SK-N-SH treated with all-trans-retinoic acid at 6 μM for 48 hours (cell line): ENCODE data around the gene DAB2.

Experiments used
- ATAC-seq: fragments of 200-7000 bp; cut with Tn5 transposase; 3 replicates; pipeline ENCODE4 v1.9.1; 2020; ENCODE audit warnings: mild to moderate bottlenecking, moderate library complexity
- ARNTL ChIP-seq: fragments of 450-650 bp; formaldehyde crosslinking; IDR thresholded peaks from 2 replicates; pipeline ENCODE4 v1.5.0; 2020; ENCODE audit warnings: low read depth, mild to moderate bottlenecking, moderate library complexity, borderline replicate concordance
- BACH2 ChIP-seq: fragments of 250-450 bp; sonication (Bioruptor Pico); IDR thresholded peaks from 2 replicates; pipeline ENCODE4 v1.9.0; 2021; ENCODE audit warnings: mild to moderate bottlenecking, borderline replicate concordance
- CSDC2 ChIP-seq: fragments of 250-450 bp; sonication (Bioruptor Pico); IDR thresholded peaks from 2 replicates; pipeline ENCODE4 v1.5.0; 2020; ENCODE audit warnings: mild to moderate bottlenecking, moderate library complexity
- ESRRG ChIP-seq: fragments of 250-450 bp; sonication (Bioruptor Pico); IDR thresholded peaks from 2 replicates; pipeline ENCODE4 v1.6.1; 2021; ENCODE audit warnings: mild to moderate bottlenecking
- GLIS3 ChIP-seq: fragments of 250-450 bp; sonication (Bioruptor Pico); IDR thresholded peaks from 2 replicates; pipeline ENCODE4 v1.5.0; 2020; ENCODE audit warnings: mild to moderate bottlenecking, moderate library complexity
- ISL1 ChIP-seq: fragments of 250-450 bp; sonication (Bioruptor Pico); IDR thresholded peaks from 2 replicates; pipeline ENCODE4 v2.1.2; 2022; ENCODE audit warnings: mild to moderate bottlenecking, moderate library complexity
- OSR1 ChIP-seq: fragments of 250-450 bp; sonication (Bioruptor Pico); IDR thresholded peaks from 2 replicates; pipeline ENCODE4 v1.8.0; 2022; ENCODE audit warnings: moderate library complexity, mild to moderate bottlenecking, inconsistent platforms
- PPARA ChIP-seq: fragments of 250-450 bp; sonication (Bioruptor Pico); IDR thresholded peaks from 2 replicates; pipeline ENCODE4 v1.5.0; 2020; ENCODE audit warnings: mild to moderate bottlenecking, borderline replicate concordance
- RARB ChIP-seq: fragments of 250-450 bp; sonication (Bioruptor Pico); IDR thresholded peaks from 2 replicates; pipeline ENCODE4 v1.8.0; 2021; ENCODE audit warnings: mild to moderate bottlenecking, moderate library complexity
- SNAI2 ChIP-seq: fragments of 250-450 bp; sonication (Bioruptor Pico); IDR thresholded peaks from 2 replicates; pipeline ENCODE4 v1.5.0; 2020; ENCODE audit warnings: mild to moderate bottlenecking, moderate library complexity
- TOX ChIP-seq: fragments of 250-450 bp; sonication (Bioruptor Pico); IDR thresholded peaks from 2 replicates; pipeline ENCODE4 v1.8.0; 2021; ENCODE audit warnings: mild to moderate bottlenecking, moderate library complexity, borderline replicate concordance
- ZC3H10 ChIP-seq: fragments of 250-450 bp; sonication (Bioruptor Pico); IDR thresholded peaks from 2 replicates; pipeline ENCODE4 v1.5.1; 2021; ENCODE audit warnings: mild to moderate bottlenecking, moderate library complexity
- ZFP3 ChIP-seq: fragments of 250-450 bp; sonication (Bioruptor Pico); IDR thresholded peaks from 2 replicates; pipeline ENCODE4 v1.5.0; 2020; ENCODE audit warnings: mild to moderate bottlenecking, moderate library complexity
- ZFP30 ChIP-seq: fragments of 450-650 bp; formaldehyde crosslinking; IDR thresholded peaks from 2 replicates; pipeline ENCODE4 v1.5.0; 2022; ENCODE audit warnings: mild to moderate bottlenecking, moderate library complexity
- ZNF565 ChIP-seq: fragments of 450-650 bp; formaldehyde crosslinking; conservative IDR thresholded peaks from 2 replicates; pipeline ENCODE4 v1.5.0; 2020; ENCODE audit warnings: low read depth, mild to moderate bottlenecking, moderate library complexity
- ZNF70 ChIP-seq: fragments of 450-650 bp; formaldehyde crosslinking; IDR thresholded peaks from 2 replicates; pipeline ENCODE4 v1.5.0; 2020; ENCODE audit warnings: mild to moderate bottlenecking, moderate library complexity
- ZNF8 ChIP-seq: fragments of 450-650 bp; formaldehyde crosslinking; IDR thresholded peaks from 2 replicates; pipeline ENCODE4 v1.5.0; 2020; ENCODE audit warnings: mild to moderate bottlenecking, moderate library complexity
- TF ChIP-seq, protein P1 (sequence below): fragments of 250-450 bp; sonication (Bioruptor Pico); IDR thresholded peaks from 2 replicates; pipeline ENCODE4 v1.5.1; 2020; ENCODE audit warnings: low read depth, mild to moderate bottlenecking, moderate library complexity
- TF ChIP-seq, protein P2 (sequence below): fragments of 250-450 bp; sonication (Bioruptor Pico); IDR thresholded peaks from 2 replicates; pipeline ENCODE4 v1.8.0; 2020; ENCODE audit warnings: mild to moderate bottlenecking, moderate library complexity, borderline replicate concordance
- TF ChIP-seq, protein P3 (sequence below): fragments of 250-450 bp; sonication (Bioruptor Pico); IDR thresholded peaks from 2 replicates; pipeline ENCODE4 v1.8.0; 2021; ENCODE audit warnings: low read depth, mild to moderate bottlenecking, moderate library complexity, borderline replicate concordance
- TF ChIP-seq, protein P4 (sequence below): fragments of 250-450 bp; sonication (Bioruptor Pico); IDR thresholded peaks from 2 replicates; pipeline ENCODE4 v1.5.0; 2020; ENCODE audit warnings: mild to moderate bottlenecking, moderate library complexity
- TF ChIP-seq, protein P5 (sequence below): fragments of 250-450 bp; sonication (Bioruptor Pico); IDR thresholded peaks from 2 replicates; pipeline ENCODE4 v1.5.1; 2021; ENCODE audit warnings: mild to moderate bottlenecking, moderate library complexity

DAB2 gene

DNA sequence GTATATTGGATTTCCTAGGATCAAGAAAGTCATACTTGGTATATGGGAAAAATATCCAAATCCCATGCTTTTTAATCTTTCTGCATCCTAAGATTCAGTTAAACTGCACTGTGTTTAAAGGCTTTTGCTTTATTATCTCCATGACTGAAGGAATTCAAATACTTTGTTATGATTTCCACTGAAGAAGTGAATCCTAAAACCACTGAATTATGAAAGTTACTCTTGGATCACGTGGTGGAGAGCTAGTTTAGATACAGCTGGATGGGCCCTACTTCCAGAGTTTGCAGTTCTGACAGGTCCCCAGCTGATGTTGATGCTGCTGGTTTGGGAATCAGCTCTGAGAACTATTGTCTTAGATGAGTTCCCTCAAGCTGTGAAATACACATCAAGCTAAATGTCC, 5.0 kb downstream of the DAB2 start:
- TF ChIP-seq RARB (CRISPR knock-in tag) (no peak), GLIS3 (CRISPR knock-in tag) (no peak), ZNF70 (CRISPR knock-in tag) (no peak), TOX (CRISPR knock-in tag) (no peak), BACH2 (CRISPR knock-in tag) (no peak)

DNA sequence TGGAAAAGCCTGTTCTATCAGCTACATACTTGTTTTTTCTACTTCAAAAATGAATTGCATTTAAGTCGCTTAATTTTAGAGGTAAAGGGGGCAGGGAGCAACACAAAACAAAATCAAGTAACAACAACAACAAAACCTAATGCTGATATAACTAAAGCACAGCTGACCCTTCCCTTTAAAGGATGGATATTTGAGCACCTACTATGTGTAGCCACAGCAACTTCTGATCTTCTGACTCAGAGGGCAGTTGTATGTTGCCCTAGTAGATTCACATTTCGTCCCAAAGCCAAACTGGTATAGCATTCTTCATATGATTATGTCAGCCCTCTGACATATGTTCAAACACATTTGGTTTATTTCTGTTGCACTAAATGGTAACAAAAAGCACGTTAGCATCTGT, 6.8 kb downstream of the DAB2 start:
- ATAC-seq = no peak
- TF ChIP-seq, protein P1, sequence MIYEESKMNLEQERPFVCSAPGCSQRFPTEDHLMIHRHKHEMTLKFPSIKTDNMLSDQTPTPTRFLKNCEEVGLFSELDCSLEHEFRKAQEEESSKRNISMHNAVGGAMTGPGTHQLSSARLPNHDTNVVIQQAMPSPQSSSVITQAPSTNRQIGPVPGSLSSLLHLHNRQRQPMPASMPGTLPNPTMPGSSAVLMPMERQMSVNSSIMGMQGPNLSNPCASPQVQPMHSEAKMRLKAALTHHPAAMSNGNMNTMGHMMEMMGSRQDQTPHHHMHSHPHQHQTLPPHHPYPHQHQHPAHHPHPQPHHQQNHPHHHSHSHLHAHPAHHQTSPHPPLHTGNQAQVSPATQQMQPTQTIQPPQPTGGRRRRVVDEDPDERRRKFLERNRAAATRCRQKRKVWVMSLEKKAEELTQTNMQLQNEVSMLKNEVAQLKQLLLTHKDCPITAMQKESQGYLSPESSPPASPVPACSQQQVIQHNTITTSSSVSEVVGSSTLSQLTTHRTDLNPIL (CRISPR knock-in tag) = no peak
- no peak for TF ChIP-seq SNAI2 (CRISPR knock-in tag)
- TF ChIP-seq PPARA = no peak
- no peak for TF ChIP-seq ARNTL
- no peak for TF ChIP-seq ISL1 (CRISPR knock-in tag)
- TF ChIP-seq, protein P2, sequence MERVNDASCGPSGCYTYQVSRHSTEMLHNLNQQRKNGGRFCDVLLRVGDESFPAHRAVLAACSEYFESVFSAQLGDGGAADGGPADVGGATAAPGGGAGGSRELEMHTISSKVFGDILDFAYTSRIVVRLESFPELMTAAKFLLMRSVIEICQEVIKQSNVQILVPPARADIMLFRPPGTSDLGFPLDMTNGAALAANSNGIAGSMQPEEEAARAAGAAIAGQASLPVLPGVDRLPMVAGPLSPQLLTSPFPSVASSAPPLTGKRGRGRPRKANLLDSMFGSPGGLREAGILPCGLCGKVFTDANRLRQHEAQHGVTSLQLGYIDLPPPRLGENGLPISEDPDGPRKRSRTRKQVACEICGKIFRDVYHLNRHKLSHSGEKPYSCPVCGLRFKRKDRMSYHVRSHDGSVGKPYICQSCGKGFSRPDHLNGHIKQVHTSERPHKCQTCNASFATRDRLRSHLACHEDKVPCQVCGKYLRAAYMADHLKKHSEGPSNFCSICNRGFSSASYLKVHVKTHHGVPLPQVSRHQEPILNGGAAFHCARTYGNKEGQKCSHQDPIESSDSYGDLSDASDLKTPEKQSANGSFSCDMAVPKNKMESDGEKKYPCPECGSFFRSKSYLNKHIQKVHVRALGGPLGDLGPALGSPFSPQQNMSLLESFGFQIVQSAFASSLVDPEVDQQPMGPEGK (CRISPR knock-in tag) = no peak
- TF ChIP-seq, protein P3, sequence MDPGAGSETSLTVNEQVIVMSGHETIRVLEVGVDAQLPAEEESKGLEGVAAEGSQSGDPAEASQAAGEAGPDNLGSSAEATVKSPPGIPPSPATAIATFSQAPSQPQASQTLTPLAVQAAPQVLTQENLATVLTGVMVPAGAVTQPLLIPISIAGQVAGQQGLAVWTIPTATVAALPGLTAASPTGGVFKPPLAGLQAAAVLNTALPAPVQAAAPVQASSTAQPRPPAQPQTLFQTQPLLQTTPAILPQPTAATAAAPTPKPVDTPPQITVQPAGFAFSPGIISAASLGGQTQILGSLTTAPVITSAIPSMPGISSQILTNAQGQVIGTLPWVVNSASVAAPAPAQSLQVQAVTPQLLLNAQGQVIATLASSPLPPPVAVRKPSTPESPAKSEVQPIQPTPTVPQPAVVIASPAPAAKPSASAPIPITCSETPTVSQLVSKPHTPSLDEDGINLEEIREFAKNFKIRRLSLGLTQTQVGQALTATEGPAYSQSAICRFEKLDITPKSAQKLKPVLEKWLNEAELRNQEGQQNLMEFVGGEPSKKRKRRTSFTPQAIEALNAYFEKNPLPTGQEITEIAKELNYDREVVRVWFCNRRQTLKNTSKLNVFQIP (CRISPR knock-in tag) = no peak
- no peak for TF ChIP-seq GLIS3 (CRISPR knock-in tag)
- no peak for TF ChIP-seq ZNF565 (CRISPR knock-in tag)
- TF ChIP-seq, protein P4, sequence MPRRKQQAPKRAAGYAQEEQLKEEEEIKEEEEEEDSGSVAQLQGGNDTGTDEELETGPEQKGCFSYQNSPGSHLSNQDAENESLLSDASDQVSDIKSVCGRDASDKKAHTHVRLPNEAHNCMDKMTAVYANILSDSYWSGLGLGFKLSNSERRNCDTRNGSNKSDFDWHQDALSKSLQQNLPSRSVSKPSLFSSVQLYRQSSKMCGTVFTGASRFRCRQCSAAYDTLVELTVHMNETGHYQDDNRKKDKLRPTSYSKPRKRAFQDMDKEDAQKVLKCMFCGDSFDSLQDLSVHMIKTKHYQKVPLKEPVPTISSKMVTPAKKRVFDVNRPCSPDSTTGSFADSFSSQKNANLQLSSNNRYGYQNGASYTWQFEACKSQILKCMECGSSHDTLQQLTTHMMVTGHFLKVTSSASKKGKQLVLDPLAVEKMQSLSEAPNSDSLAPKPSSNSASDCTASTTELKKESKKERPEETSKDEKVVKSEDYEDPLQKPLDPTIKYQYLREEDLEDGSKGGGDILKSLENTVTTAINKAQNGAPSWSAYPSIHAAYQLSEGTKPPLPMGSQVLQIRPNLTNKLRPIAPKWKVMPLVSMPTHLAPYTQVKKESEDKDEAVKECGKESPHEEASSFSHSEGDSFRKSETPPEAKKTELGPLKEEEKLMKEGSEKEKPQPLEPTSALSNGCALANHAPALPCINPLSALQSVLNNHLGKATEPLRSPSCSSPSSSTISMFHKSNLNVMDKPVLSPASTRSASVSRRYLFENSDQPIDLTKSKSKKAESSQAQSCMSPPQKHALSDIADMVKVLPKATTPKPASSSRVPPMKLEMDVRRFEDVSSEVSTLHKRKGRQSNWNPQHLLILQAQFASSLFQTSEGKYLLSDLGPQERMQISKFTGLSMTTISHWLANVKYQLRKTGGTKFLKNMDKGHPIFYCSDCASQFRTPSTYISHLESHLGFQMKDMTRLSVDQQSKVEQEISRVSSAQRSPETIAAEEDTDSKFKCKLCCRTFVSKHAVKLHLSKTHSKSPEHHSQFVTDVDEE (CRISPR knock-in tag) = no peak
- no peak for TF ChIP-seq ZNF8 (CRISPR knock-in tag)
- TF ChIP-seq BACH2 (CRISPR knock-in tag) = no peak
- TF ChIP-seq ZC3H10 (CRISPR knock-in tag) = no peak
- no peak for TF ChIP-seq ESRRG
- TF ChIP-seq ZFP30 = no peak
- no peak for TF ChIP-seq ZFP3
- TF ChIP-seq, protein P5, sequence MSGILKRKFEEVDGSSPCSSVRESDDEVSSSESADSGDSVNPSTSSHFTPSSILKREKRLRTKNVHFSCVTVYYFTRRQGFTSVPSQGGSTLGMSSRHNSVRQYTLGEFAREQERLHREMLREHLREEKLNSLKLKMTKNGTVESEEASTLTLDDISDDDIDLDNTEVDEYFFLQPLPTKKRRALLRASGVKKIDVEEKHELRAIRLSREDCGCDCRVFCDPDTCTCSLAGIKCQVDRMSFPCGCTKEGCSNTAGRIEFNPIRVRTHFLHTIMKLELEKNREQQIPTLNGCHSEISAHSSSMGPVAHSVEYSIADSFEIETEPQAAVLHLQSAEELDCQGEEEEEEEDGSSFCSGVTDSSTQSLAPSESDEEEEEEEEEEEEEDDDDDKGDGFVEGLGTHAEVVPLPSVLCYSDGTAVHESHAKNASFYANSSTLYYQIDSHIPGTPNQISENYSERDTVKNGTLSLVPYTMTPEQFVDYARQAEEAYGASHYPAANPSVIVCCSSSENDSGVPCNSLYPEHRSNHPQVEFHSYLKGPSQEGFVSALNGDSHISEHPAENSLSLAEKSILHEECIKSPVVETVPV = no peak
- no peak for TF ChIP-seq OSR1 (CRISPR knock-in tag)

More for the DNA sequence above, 5.0 kb downstream of the DAB2 start:
- no peak for ATAC-seq

DNA sequence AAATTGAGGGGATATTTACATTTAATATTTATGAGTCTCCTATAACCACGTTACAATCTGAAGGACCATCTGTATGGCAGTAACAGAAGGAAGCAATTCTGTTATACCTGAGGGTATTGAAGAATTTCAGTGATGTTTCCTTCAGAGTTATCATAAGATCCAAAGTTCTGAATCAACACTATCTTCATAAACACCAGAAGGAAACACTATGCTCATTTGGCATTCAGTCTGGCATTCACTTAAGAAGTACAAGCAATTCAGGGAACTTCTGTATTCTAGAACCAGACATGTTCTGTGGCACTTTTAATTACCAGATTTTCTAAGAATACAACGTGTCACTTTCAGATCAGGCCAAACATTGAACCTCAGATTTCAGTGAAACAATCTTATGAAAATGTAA, 9.6 kb downstream of the DAB2 start:
- TF ChIP-seq, protein P4 (CRISPR knock-in tag) = no peak
- TF ChIP-seq ZNF565 (CRISPR knock-in tag) (no peak), ZFP3 (no peak), ZNF70 (CRISPR knock-in tag) (no peak), CSDC2 (CRISPR knock-in tag) (no peak), SNAI2 (CRISPR knock-in tag) (no peak), BACH2 (CRISPR knock-in tag) (no peak), ZFP30 (no peak), ESRRG (no peak)
- TF ChIP-seq, protein P1 (CRISPR knock-in tag) = no peak
- TF ChIP-seq, protein P3 (CRISPR knock-in tag) = no peak
- ATAC-seq = no peak
